ENCODE results near the gene TUBGCP3. TPM values are rescaled to one million over a fixed set of nuclear protein-coding genes. Genes with fewer than 3 reads are reported as not detected.

The TUBGCP3 gene
- total and polyA plus RNA-seq, 2 experiments from 2014 or later = 12.8 to 40.2 TPM

- Histone ChIP-seq H3K27me3 (ENCODE audit: insufficient read depth) (no peaks in the 10 kb centered on the region), H3K79me2 (replicated peaks; ENCODE audit: insufficient read depth) (no peaks in the 10 kb centered on the region), H3K4me1 (ENCODE audit: insufficient read depth) (no peaks in the 10 kb centered on the region), H3K27ac (ENCODE audit: low read depth) (no peak overlapping the region), H4K20me1 (replicated peaks; ENCODE audit: insufficient read depth) (no peaks in the 10 kb centered on the region), H3K4me2 (no peak overlapping the region), H3K36me3 (ENCODE audit: insufficient read depth) (no peaks in the 10 kb centered on the region), H3F3A (replicated peaks; ENCODE audit: low read depth) (no peaks in the 10 kb centered on the region), H3K9me2 (ENCODE audit: insufficient read depth) (no peaks in the 10 kb centered on the region), H3K4me3 (no peak overlapping the region), H2AFZ (no peak overlapping the region)
- DNase-seq (ENCODE audit: low spot score) (no peak), ATAC-seq (no peak)
- no peak for TF ChIP-seq REST (IDR thresholded peaks at IDR 0.05; ENCODE audit: unreplicated experiment)
- no peak for TF ChIP-seq ZNF462 (CRISPR knock-in tag; IDR thresholded peaks at IDR 0.05)
- TF ChIP-seq ETS1 (IDR thresholded peaks at IDR 0.05) = no peak
- no peak for TF ChIP-seq NANOG (IDR thresholded peaks at IDR 0.05; ENCODE audit: borderline replicate concordance)
- TF ChIP-seq JUNB (IDR thresholded peaks at IDR 0.05; ENCODE audit: unreplicated experiment) = no peak
- TF ChIP-seq STAT1 (IDR thresholded peaks at IDR 0.05; ENCODE audit: unreplicated experiment) = no peak
- no peak for TF ChIP-seq CTCF (conservative IDR thresholded peaks at IDR 0.05; ENCODE audit: low read depth in 2 of 2)
- no peak for TF ChIP-seq EZH2phosphoT487 (IDR thresholded peaks at IDR 0.05; ENCODE audit: unreplicated experiment)
- no peak for TF ChIP-seq EZH2 (IDR thresholded peaks at IDR 0.05; ENCODE audit: low read depth, unreplicated experiment)
- TF ChIP-seq ZNF331 (CRISPR knock-in tag; IDR thresholded peaks at IDR 0.05; ENCODE audit: low read depth) = no peak
- no peak for TF ChIP-seq POLR2AphosphoS5 (IDR thresholded peaks at IDR 0.05; ENCODE audit: low read depth)
- no peak for TF ChIP-seq CREB1 (CRISPR knock-in tag; IDR thresholded peaks at IDR 0.05; ENCODE audit: low read depth)
- TF ChIP-seq ZNF114 (CRISPR knock-in tag; IDR thresholded peaks at IDR 0.05) = no peak
- H3K4me3 Mint-ChIP-seq = no peak overlapping the region
- H3K36me3 Mint-ChIP-seq (ENCODE audit: low read depth) = no peaks in the 10 kb centered on the region
- no peaks in the 10 kb centered on the region for H3K9me3 Mint-ChIP-seq
- H3K4me1 Mint-ChIP-seq = no peaks in the 10 kb centered on the region
- H3K27me3 Mint-ChIP-seq (ENCODE audit: insufficient read depth, low read depth, poor library complexity) = peaks cover 15% of the 10 kb centered on the region
- no peak overlapping the region for H3K27ac Mint-ChIP-seq
These were observed 38.8 kb upstream of the TUBGCP3 start for GRCh38 chr13:112626761-112627160.
